PFSK-1 (cell line): ENCODE data around the gene AMIGO3.

ENCODE experiments used
- POLR2AphosphoS5 ChIP-seq: IDR thresholded peaks from 2 replicates; pipeline ENCODE4 v1.6.1; 2012; ENCODE audit warnings: low read depth, mild to moderate bottlenecking, control low read depth, low read length, moderate library complexity
- TAF1 ChIP-seq: IDR thresholded peaks from 2 replicates; pipeline ENCODE4 v1.6.1; 2012; ENCODE audit warnings: low read length, control low read depth, borderline replicate concordance; ENCODE audit not compliant: insufficient read depth
- TF ChIP-seq, protein P1 (sequence below), 2 experiments: IDR thresholded peaks; 2 replicates each; pipeline versions ENCODE4 v1.6.1 to v1.8.0; 2011 to 2012; ENCODE audit warnings: low read depth in 2 of 2, low read length in 2 of 2, control low read depth in 1 of 2, inconsistent platforms in 1 of 2, mild to moderate bottlenecking in 1 of 2, moderate library complexity in 1 of 2; ENCODE audit not compliant: insufficient read depth in 1 of 2

DNA sequence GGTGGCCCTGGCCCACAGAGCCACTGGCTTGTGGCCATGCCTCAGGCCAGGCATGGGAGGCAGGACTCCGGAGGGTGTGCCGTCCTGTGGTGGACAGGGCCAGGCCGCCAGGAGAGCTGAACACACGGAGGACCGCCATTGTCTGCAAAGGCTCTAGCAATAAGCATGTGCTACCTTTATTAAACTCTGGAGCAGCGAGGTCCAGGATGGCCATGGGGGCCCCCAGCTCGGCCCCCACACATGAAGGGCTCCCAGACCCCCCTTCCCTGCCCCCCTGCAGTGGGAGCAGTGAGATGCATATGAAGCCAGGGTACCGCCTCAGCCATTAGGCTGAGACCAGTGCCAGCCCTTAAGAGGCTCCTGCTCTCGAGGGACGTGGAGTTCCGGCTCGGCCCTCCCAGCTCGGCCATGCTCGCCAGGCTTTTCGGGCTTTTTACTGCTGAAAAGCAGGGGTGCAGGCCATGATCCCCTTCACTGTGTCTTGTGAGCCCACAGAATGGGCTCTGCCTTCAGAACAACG, 2.7 kb downstream of the AMIGO3 start:
- TF ChIP-seq POLR2AphosphoS5 = no peak
- no peak for TF ChIP-seq TAF1
- TF ChIP-seq, protein P1, sequence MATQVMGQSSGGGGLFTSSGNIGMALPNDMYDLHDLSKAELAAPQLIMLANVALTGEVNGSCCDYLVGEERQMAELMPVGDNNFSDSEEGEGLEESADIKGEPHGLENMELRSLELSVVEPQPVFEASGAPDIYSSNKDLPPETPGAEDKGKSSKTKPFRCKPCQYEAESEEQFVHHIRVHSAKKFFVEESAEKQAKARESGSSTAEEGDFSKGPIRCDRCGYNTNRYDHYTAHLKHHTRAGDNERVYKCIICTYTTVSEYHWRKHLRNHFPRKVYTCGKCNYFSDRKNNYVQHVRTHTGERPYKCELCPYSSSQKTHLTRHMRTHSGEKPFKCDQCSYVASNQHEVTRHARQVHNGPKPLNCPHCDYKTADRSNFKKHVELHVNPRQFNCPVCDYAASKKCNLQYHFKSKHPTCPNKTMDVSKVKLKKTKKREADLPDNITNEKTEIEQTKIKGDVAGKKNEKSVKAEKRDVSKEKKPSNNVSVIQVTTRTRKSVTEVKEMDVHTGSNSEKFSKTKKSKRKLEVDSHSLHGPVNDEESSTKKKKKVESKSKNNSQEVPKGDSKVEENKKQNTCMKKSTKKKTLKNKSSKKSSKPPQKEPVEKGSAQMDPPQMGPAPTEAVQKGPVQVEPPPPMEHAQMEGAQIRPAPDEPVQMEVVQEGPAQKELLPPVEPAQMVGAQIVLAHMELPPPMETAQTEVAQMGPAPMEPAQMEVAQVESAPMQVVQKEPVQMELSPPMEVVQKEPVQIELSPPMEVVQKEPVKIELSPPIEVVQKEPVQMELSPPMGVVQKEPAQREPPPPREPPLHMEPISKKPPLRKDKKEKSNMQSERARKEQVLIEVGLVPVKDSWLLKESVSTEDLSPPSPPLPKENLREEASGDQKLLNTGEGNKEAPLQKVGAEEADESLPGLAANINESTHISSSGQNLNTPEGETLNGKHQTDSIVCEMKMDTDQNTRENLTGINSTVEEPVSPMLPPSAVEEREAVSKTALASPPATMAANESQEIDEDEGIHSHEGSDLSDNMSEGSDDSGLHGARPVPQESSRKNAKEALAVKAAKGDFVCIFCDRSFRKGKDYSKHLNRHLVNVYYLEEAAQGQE (IDR thresholded peaks at IDR 0.05; ENCODE audit: insufficient read depth in 1 of 2, low read depth in 2 of 2, low read length in 2 of 2) = no peak
